GM23338 (cell line): ENCODE results near the gene RPH3AL. TPM values are rescaled to one million over a fixed set of nuclear protein-coding genes. Genes with fewer than 3 reads are reported as not detected.

Experiments used
- ATAC-seq: fragments of 200-7000 bp; cut with Tn5 transposase; 3 replicates; pipeline ENCODE4 v1.9.1; 2020
- DNase-seq: peaks from one replicate; pipeline ENCODE4 v3.0.0-alpha.2; 2015; ENCODE audit warnings: low spot score
- H2AFZ ChIP-seq: fragments of 200-600 bp; sonication (generic); 2 replicates; pipeline ENCODE4 v1.8.0; 2016; ENCODE audit warnings: antibody characterized with exemption, mild to moderate bottlenecking, moderate library complexity
- H3F3A ChIP-seq: fragments of 200-600 bp; sonication (generic); replicated peaks from 2 replicates; pipeline ENCODE4 v1.8.0; 2017; ENCODE audit warnings: antibody characterized with exemption, mixed run types, low read depth
- H3K27ac ChIP-seq: fragments of 200-600 bp; sonication (generic); 2 replicates; pipeline ENCODE4 v1.6.1; 2016; ENCODE audit warnings: low read depth
- H3K27me3 ChIP-seq: fragments of 200-600 bp; sonication (generic); 2 replicates; pipeline ENCODE4 v1.8.0; 2016; ENCODE audit warnings: mild to moderate bottlenecking, mixed run types, moderate library complexity; ENCODE audit not compliant: insufficient read depth
- H3K36me3 ChIP-seq: fragments of 200-600 bp; sonication (generic); 2 replicates; pipeline ENCODE4 v1.8.0; 2016; ENCODE audit warnings: mild to moderate bottlenecking; ENCODE audit not compliant: insufficient read depth
- H3K4me1 ChIP-seq: fragments of 200-600 bp; sonication (generic); 2 replicates; pipeline ENCODE4 v1.8.0; 2016; ENCODE audit warnings: mild to moderate bottlenecking, moderate library complexity; ENCODE audit not compliant: insufficient read depth
- H3K4me2 ChIP-seq: fragments of 200-600 bp; sonication (generic); 2 replicates; pipeline ENCODE4 v1.7.1; 2017; ENCODE audit warnings: mixed run types
- H3K4me3 ChIP-seq: fragments of 200-600 bp; sonication (generic); 2 replicates; pipeline ENCODE4 v1.6.1; 2016; ENCODE audit warnings: mixed run types
- H3K79me2 ChIP-seq: fragments of 200-600 bp; sonication (generic); replicated peaks from 2 replicates; pipeline ENCODE4 v1.8.0; 2017; ENCODE audit warnings: mild to moderate bottlenecking; ENCODE audit not compliant: insufficient read depth
- H3K9me2 ChIP-seq: fragments of 200-600 bp; sonication (generic); 2 replicates; pipeline ENCODE4 v1.8.0; 2017; ENCODE audit not compliant: insufficient read depth
- H4K20me1 ChIP-seq: fragments of 200-600 bp; sonication (generic); replicated peaks from 2 replicates; pipeline ENCODE4 v1.8.0; 2017; ENCODE audit warnings: mild to moderate bottlenecking; ENCODE audit not compliant: insufficient read depth
- H3K27ac Mint-ChIP-seq: 2 replicates; pipeline ENCODE4 v1.8.0; 2020; ENCODE audit warnings: inconsistent platforms, mild to moderate bottlenecking, moderate library complexity, mixed read lengths
- H3K27me3 Mint-ChIP-seq: 3 replicates; pipeline ENCODE4 v1.8.0; 2022; ENCODE audit warnings: low read depth, mild to moderate bottlenecking, moderate library complexity, mixed read lengths, inconsistent platforms; ENCODE audit not compliant: insufficient read depth, poor library complexity
- H3K36me3 Mint-ChIP-seq: 3 replicates; pipeline ENCODE4 v1.8.0; 2021; ENCODE audit warnings: low read depth, mild to moderate bottlenecking, inconsistent platforms, moderate library complexity, mixed read lengths
- H3K4me1 Mint-ChIP-seq: 3 replicates; pipeline ENCODE4 v1.8.0; 2020; ENCODE audit warnings: mild to moderate bottlenecking, inconsistent platforms, mixed read lengths
- H3K4me3 Mint-ChIP-seq: 3 replicates; pipeline ENCODE4 v1.8.0; 2021; ENCODE audit warnings: moderate library complexity, mild to moderate bottlenecking, inconsistent platforms, mixed read lengths
- H3K9me3 Mint-ChIP-seq: 3 replicates; pipeline ENCODE4 v1.8.0; 2020; ENCODE audit warnings: moderate library complexity, mild to moderate bottlenecking, inconsistent platforms, mixed read lengths
- CREB1 ChIP-seq: fragments of 250-450 bp; sonication (Bioruptor Pico); IDR thresholded peaks from 2 replicates; pipeline ENCODE4 v1.5.0; 2020; ENCODE audit warnings: low read depth, mild to moderate bottlenecking, moderate library complexity
- ETS1 ChIP-seq: IDR thresholded peaks from 2 replicates; pipeline ENCODE4 v1.6.1; 2016; ENCODE audit warnings: antibody characterized with exemption
- EZH2 ChIP-seq: fragments of 200-600 bp; sonication (generic); IDR thresholded peaks from one replicate; pipeline ENCODE4 v1.8.0; 2017; ENCODE audit warnings: antibody characterized with exemption, mild to moderate bottlenecking, low read depth; ENCODE audit not compliant: unreplicated experiment
- EZH2phosphoT487 ChIP-seq: fragments of 200-600 bp; sonication (generic); IDR thresholded peaks from one replicate; pipeline ENCODE4 v1.8.1; 2018; ENCODE audit warnings: antibody characterized with exemption; ENCODE audit not compliant: unreplicated experiment
- JUNB ChIP-seq: IDR thresholded peaks from one replicate; pipeline ENCODE4 v1.6.1; 2016; ENCODE audit warnings: antibody characterized with exemption; ENCODE audit not compliant: unreplicated experiment
- NANOG ChIP-seq: IDR thresholded peaks from 2 replicates; pipeline ENCODE4 v1.6.1; 2016; ENCODE audit warnings: antibody characterized with exemption, borderline replicate concordance
- POLR2AphosphoS5 ChIP-seq: IDR thresholded peaks from 2 replicates; pipeline ENCODE4 v1.6.1; 2016; ENCODE audit warnings: antibody characterized with exemption, low read depth
- REST ChIP-seq: IDR thresholded peaks from one replicate; pipeline ENCODE4 v1.6.1; 2018; ENCODE audit warnings: antibody characterized with exemption; ENCODE audit not compliant: unreplicated experiment
- STAT1 ChIP-seq: IDR thresholded peaks from one replicate; pipeline ENCODE4 v1.6.1; 2016; ENCODE audit warnings: antibody characterized with exemption; ENCODE audit not compliant: unreplicated experiment
- ZNF114 ChIP-seq: fragments of 250-450 bp; sonication (Bioruptor Pico); IDR thresholded peaks from 2 replicates; pipeline ENCODE4 v1.5.0; 2020; ENCODE audit warnings: mild to moderate bottlenecking, moderate library complexity
- ZNF331 ChIP-seq: fragments of 250-450 bp; sonication (Bioruptor Pico); IDR thresholded peaks from 2 replicates; pipeline ENCODE4 v1.5.0; 2020; ENCODE audit warnings: low read depth, mild to moderate bottlenecking, moderate library complexity
- polyA plus RNA-seq: library from polyadenylated mRNA; unstranded; fragments of >200 nt; fragmentation: Nextera tagmentation; extraction: Ambion mirVana; gene quantifications from 2 replicates; pipeline ENCODE4 v1.2.1, GENCODE V29; 2016
- total RNA-seq: library from RNA; depleted of rRNA; stranded (reverse); fragments of >200 nt; shearing (Covaris generic); gene quantifications from 2 replicates; pipeline ENCODE4 v1.2.3, GENCODE V29; 2014
- TF ChIP-seq, protein P1 (sequence below): fragments of 250-450 bp; sonication (Bioruptor Pico); IDR thresholded peaks from 2 replicates; pipeline ENCODE4 v1.5.0; 2020; ENCODE audit warnings: mild to moderate bottlenecking, moderate library complexity
- TF ChIP-seq, protein P2 (sequence below), 2 experiments: fragments of 200-600 bp in 1 of 2; sonication (generic) in 1 of 2; conservative IDR thresholded peaks; 2 replicates each; pipeline versions ENCODE4 v1.5.1 to v1.6.1; 2016 to 2017; ENCODE audit warnings: antibody characterized with exemption in 2 of 2, low read depth in 2 of 2, mild to moderate bottlenecking in 2 of 2, moderate library complexity in 1 of 2

The RPH3AL gene
- total and polyA plus RNA-seq, 2 experiments from 2014 or later = 2.7 to 6.3 TPM

DNA sequence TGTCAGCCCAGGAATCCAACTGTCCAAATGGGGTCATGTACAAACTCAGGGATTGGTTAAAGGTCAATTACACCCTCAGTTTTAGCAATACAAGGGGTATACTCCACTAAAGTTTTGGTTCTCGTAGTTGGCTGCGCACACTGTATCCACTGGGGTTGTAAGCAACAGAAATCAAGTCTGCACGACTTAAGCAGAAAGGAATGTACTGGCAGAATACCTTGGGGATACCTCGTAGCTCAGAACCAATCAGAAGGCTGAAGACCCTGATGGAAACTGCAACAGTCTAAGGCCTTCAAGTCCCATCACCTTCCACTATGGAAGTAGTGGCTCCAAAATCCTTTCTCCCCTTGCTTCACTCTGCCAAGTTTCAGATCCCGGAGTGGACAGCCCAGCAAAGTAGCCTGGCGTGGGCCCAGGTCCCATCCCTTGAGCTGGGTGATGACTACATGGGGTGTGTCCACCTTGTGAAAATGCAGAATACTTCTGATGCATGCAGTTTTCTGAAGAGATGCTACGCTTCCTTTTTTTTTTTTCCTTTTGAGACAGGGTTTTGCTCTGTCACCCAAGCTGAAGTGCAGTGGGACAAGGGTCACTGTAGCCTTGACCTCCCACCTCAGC, 21.1 kb upstream of the RPH3AL start:
- no peak overlapping the region for H3K27ac ChIP-seq
- peaks cover 12% of the 10 kb centered on the region for H3K27me3 Mint-ChIP-seq
- ATAC-seq = peak; percentile 43; the same call in 2 of the 3 replicates

More for the DNA sequence above, 21.1 kb upstream of the RPH3AL start:
- H3K9me3 Mint-ChIP-seq = peaks cover 3% of the 10 kb centered on the region; the same call in 2 of the 3 replicates
- H3K4me1 ChIP-seq = no peaks in the 10 kb centered on the region; the same call in 1 of the 2 replicates
- H3K4me3 ChIP-seq = no peak overlapping the region
- DNase-seq = peak; percentile 44
- no peak for TF ChIP-seq EZH2phosphoT487
- no peak for TF ChIP-seq JUNB
- no peak for TF ChIP-seq ETS1
- no peak for TF ChIP-seq STAT1
- TF ChIP-seq POLR2AphosphoS5 = no peak
- TF ChIP-seq EZH2 = no peak
- no peak for TF ChIP-seq ZNF331 (CRISPR knock-in tag)
- no peak for TF ChIP-seq CREB1
- TF ChIP-seq NANOG = no peak
- TF ChIP-seq, protein P1, sequence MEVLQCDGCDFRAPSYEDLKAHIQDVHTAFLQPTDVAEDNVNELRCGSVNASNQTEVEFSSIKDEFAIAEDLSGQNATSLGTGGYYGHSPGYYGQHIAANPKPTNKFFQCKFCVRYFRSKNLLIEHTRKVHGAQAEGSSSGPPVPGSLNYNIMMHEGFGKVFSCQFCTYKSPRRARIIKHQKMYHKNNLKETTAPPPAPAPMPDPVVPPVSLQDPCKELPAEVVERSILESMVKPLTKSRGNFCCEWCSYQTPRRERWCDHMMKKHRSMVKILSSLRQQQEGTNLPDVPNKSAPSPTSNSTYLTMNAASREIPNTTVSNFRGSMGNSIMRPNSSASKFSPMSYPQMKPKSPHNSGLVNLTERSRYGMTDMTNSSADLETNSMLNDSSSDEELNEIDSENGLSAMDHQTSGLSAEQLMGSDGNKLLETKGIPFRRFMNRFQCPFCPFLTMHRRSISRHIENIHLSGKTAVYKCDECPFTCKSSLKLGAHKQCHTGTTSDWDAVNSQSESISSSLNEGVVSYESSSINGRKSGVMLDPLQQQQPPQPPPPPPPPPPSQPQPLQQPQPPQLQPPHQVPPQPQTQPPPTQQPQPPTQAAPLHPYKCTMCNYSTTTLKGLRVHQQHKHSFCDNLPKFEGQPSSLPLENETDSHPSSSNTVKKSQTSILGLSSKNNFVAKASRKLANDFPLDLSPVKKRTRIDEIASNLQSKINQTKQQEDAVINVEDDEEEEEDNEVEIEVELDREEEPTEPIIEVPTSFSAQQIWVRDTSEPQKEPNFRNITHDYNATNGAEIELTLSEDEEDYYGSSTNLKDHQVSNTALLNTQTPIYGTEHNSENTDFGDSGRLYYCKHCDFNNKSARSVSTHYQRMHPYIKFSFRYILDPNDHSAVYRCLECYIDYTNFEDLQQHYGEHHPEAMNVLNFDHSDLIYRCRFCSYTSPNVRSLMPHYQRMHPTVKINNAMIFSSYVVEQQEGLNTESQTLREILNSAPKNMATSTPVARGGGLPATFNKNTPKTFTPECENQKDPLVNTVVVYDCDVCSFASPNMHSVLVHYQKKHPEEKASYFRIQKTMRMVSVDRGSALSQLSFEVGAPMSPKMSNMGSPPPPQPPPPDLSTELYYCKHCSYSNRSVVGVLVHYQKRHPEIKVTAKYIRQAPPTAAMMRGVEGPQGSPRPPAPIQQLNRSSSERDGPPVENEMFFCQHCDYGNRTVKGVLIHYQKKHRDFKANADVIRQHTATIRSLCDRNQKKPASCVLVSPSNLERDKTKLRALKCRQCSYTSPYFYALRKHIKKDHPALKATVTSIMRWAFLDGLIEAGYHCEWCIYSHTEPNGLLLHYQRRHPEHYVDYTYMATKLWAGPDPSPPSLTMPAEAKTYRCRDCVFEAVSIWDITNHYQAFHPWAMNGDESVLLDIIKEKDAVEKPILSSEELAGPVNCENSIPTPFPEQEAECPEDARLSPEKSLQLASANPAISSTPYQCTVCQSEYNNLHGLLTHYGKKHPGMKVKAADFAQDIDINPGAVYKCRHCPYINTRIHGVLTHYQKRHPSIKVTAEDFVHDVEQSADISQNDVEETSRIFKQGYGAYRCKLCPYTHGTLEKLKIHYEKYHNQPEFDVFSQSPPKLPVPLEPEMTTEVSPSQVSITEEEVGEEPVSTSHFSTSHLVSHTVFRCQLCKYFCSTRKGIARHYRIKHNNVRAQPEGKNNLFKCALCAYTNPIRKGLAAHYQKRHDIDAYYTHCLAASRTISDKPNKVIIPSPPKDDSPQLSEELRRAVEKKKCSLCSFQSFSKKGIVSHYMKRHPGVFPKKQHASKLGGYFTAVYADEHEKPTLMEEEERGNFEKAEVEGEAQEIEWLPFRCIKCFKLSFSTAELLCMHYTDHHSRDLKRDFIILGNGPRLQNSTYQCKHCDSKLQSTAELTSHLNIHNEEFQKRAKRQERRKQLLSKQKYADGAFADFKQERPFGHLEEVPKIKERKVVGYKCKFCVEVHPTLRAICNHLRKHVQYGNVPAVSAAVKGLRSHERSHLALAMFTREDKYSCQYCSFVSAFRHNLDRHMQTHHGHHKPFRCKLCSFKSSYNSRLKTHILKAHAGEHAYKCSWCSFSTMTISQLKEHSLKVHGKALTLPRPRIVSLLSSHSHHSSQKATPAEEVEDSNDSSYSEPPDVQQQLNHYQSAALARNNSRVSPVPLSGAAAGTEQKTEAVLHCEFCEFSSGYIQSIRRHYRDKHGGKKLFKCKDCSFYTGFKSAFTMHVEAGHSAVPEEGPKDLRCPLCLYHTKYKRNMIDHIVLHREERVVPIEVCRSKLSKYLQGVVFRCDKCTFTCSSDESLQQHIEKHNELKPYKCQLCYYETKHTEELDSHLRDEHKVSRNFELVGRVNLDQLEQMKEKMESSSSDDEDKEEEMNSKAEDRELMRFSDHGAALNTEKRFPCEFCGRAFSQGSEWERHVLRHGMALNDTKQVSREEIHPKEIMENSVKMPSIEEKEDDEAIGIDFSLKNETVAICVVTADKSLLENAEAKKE (CRISPR knock-in tag) = no peak
- TF ChIP-seq ZNF114 (CRISPR knock-in tag) = no peak
- no peak for TF ChIP-seq REST
- TF ChIP-seq, protein P2, sequence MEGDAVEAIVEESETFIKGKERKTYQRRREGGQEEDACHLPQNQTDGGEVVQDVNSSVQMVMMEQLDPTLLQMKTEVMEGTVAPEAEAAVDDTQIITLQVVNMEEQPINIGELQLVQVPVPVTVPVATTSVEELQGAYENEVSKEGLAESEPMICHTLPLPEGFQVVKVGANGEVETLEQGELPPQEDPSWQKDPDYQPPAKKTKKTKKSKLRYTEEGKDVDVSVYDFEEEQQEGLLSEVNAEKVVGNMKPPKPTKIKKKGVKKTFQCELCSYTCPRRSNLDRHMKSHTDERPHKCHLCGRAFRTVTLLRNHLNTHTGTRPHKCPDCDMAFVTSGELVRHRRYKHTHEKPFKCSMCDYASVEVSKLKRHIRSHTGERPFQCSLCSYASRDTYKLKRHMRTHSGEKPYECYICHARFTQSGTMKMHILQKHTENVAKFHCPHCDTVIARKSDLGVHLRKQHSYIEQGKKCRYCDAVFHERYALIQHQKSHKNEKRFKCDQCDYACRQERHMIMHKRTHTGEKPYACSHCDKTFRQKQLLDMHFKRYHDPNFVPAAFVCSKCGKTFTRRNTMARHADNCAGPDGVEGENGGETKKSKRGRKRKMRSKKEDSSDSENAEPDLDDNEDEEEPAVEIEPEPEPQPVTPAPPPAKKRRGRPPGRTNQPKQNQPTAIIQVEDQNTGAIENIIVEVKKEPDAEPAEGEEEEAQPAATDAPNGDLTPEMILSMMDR (conservative IDR thresholded peaks at IDR 0.05; ENCODE audit: low read depth in 2 of 2) = no peak
- no peak overlapping the region for H3K27ac Mint-ChIP-seq
- no peak overlapping the region for H2AFZ ChIP-seq
- H3K9me2 ChIP-seq = no peaks in the 10 kb centered on the region
- H3K4me3 Mint-ChIP-seq = no peak overlapping the region
- H3F3A ChIP-seq = no peaks in the 10 kb centered on the region
- H4K20me1 ChIP-seq = no peaks in the 10 kb centered on the region
- H3K27me3 ChIP-seq = no peaks in the 10 kb centered on the region
- H3K36me3 Mint-ChIP-seq = peaks cover 5% of the 10 kb centered on the region; the same call in 2 of the 3 replicates
- no peak overlapping the region for H3K4me2 ChIP-seq
- H3K4me1 Mint-ChIP-seq = peaks cover 16% of the 10 kb centered on the region
- H3K79me2 ChIP-seq = no peaks in the 10 kb centered on the region
- H3K36me3 ChIP-seq = no peaks in the 10 kb centered on the region
